MM.1S (cell line): ENCODE measurements around the gene TRIB2.

Experiments used
- DNase-seq: peaks from one replicate; pipeline ENCODE4 v3.0.0-alpha.2; 2015
- H2AFZ ChIP-seq: fragments of 300-600 bp; sonication (generic); 2 replicates; pipeline ENCODE4 v1.6.0; 2016; ENCODE audit warnings: antibody characterized with exemption, low read length
- H3F3A ChIP-seq: fragments of 300-600 bp; sonication (generic); 2 replicates; pipeline ENCODE4 v1.6.1; 2016; ENCODE audit warnings: mild to moderate bottlenecking, antibody characterized with exemption, low read length, moderate library complexity, mixed read lengths; ENCODE audit not compliant: insufficient read depth
- H3K27ac ChIP-seq: fragments of 300-600 bp; sonication (generic); 2 replicates; pipeline ENCODE4 v1.5.1; 2016; ENCODE audit warnings: mild to moderate bottlenecking, low read length
- H3K27me3 ChIP-seq: fragments of 300-600 bp; sonication (generic); replicated peaks from 2 replicates; pipeline ENCODE4 v1.6.0; 2016; ENCODE audit warnings: low read length; ENCODE audit not compliant: insufficient read depth
- H3K36me3 ChIP-seq: fragments of 300-600 bp; sonication (generic); replicated peaks from 2 replicates; pipeline ENCODE4 v1.6.1; 2016; ENCODE audit warnings: mild to moderate bottlenecking, low read length, mixed read lengths; ENCODE audit not compliant: insufficient read depth
- H3K4me1 ChIP-seq: fragments of 300-600 bp; sonication (generic); 2 replicates; pipeline ENCODE4 v1.6.1; 2016; ENCODE audit warnings: low read length, mixed read lengths
- H3K4me2 ChIP-seq: fragments of 300-600 bp; sonication (generic); 2 replicates; pipeline ENCODE4 v1.6.0; 2016; ENCODE audit warnings: low read depth, low read length
- H3K4me3 ChIP-seq: fragments of 300-600 bp; sonication (generic); 2 replicates; pipeline ENCODE4 v1.5.1; 2016; ENCODE audit warnings: low read length, mixed read lengths
- H3K79me2 ChIP-seq: fragments of 300-600 bp; sonication (generic); 2 replicates; pipeline ENCODE4 v1.6.1; 2016; ENCODE audit warnings: mixed run types, low read length, mixed read lengths
- H3K9ac ChIP-seq: fragments of 300-600 bp; sonication (generic); 2 replicates; pipeline ENCODE4 v1.6.1; 2016; ENCODE audit warnings: low read length, mixed read lengths
- H3K9me2 ChIP-seq: fragments of 300-600 bp; sonication (generic); replicated peaks from 2 replicates; pipeline ENCODE4 v1.6.1; 2016; ENCODE audit warnings: mild to moderate bottlenecking, low read length, mixed read lengths; ENCODE audit not compliant: insufficient read depth
- H3K9me3 ChIP-seq: fragments of 300-600 bp; sonication (generic); replicated peaks from 2 replicates; pipeline ENCODE4 v1.6.1; 2016; ENCODE audit warnings: mild to moderate bottlenecking, low read length, mixed read lengths; ENCODE audit not compliant: insufficient read depth
- H4K20me1 ChIP-seq: fragments of 300-600 bp; sonication (generic); 2 replicates; pipeline ENCODE4 v1.6.1; 2016; ENCODE audit warnings: mild to moderate bottlenecking, low read length, moderate library complexity, mixed read lengths; ENCODE audit not compliant: insufficient read depth
- CTCF ChIP-seq: fragments of 300-600 bp; sonication (generic); IDR thresholded peaks from 2 replicates; pipeline ENCODE4 v1.5.1; 2016; ENCODE audit warnings: antibody characterized with exemption, low read length, mixed read lengths
- EZH2 ChIP-seq: fragments of 300-600 bp; sonication (generic); optimal IDR thresholded peaks from 2 replicates; pipeline ENCODE3; 2017; ENCODE audit warnings: low read depth, mild to moderate bottlenecking, antibody characterized with exemption, low read length, mixed read lengths
- EZH2phosphoT487 ChIP-seq: fragments of 300-600 bp; sonication (generic); IDR thresholded peaks from 2 replicates; pipeline ENCODE4 v1.6.1; 2018; ENCODE audit warnings: antibody characterized with exemption, low read length

The TRIB2 gene

DNA sequence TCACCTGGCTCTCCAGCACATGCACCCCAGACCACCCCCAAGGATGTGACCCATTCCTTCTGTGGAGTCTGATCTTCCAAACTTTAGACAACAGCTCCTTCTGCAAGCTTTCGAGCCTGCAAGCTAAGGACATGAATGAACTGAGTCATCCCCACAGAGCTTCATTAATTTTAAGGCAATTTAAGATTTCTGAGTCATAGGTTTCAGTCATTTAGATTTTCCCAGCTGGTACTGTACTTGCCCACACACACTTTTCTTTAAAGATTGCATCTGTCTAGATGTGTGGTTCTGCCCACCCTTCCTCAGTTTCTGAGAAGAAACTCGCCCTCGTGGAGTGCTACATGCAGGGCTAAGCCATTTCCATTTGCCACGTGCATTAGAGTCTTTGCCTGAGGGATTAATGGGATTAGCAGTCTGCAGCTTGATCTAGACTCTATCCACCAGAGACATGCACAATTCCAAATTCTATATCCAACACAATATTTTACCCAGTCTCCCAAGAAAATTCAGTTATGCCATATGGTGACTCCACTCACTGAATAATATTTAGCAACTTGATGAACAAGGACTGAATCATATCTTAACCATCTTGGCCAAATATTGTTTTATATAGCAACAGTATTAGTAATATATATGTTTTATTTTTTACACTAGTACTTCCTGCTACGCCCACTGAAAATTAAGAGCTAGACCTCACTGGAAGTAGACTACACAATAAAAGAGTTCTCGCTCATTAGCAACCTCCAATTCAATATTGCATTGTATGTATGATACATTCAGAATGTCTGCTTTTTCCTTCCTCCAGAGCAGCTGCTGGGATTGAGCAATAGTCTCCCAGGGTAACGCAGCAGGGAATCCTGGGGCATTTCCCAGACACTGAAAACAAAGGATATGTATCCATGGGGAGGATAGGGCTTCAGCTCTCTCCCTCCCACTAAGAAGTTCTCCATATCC lies 14.3 kb upstream of the TRIB2 start:
- no peak for DNase-seq
- H3K9me3 ChIP-seq: no peaks in the 10 kb centered on the region
- no peaks in the 10 kb centered on the region for H4K20me1 ChIP-seq
- H2AFZ ChIP-seq: no peak overlapping the region
- H3K79me2 ChIP-seq: no peaks in the 10 kb centered on the region
- no peaks in the 10 kb centered on the region for H3K36me3 ChIP-seq
- no peaks in the 10 kb centered on the region for H3K27me3 ChIP-seq
- no peak for TF ChIP-seq EZH2phosphoT487
- TF ChIP-seq CTCF: no peak
- TF ChIP-seq EZH2: no peak
- H3K4me2 ChIP-seq: no peak overlapping the region
- no peak overlapping the region for H3K27ac ChIP-seq
- H3K9me2 ChIP-seq: no peaks in the 10 kb centered on the region
- no peaks in the 10 kb centered on the region for H3K4me1 ChIP-seq
- H3K9ac ChIP-seq: no peak overlapping the region
- H3F3A ChIP-seq: no peaks in the 10 kb centered on the region
- H3K4me3 ChIP-seq: no peak overlapping the region

DNA sequence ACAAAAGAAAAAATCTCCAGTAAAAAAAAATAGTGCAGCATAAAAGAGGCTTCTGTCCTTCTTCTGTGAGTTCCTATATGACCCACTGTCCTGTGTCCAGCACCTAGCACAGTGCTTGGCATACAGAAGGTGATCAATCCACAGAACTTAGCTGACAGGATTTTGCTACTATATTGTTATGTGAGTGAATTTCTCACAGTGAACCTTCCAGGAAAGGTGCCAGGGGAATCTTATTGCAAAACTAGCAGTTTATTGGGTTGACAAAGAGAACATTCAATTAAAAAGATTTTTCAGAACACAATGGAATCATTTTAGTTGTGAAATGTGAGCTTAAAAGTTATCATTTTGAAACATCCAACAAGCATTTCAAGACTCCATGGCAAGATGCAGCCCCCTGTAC lies 12.4 kb upstream of the TRIB2 start:
- Histone ChIP-seq H3K4me1 (no peaks in the 10 kb centered on the region), H4K20me1 (no peaks in the 10 kb centered on the region), H3K4me2 (no peak overlapping the region), H3K36me3 (no peaks in the 10 kb centered on the region), H3K27me3 (no peaks in the 10 kb centered on the region), H3F3A (no peaks in the 10 kb centered on the region), H3K79me2 (no peaks in the 10 kb centered on the region), H3K9me2 (no peaks in the 10 kb centered on the region), H2AFZ (no peak overlapping the region), H3K9me3 (no peaks in the 10 kb centered on the region), H3K27ac (no peak overlapping the region), H3K9ac (no peak overlapping the region), H3K4me3 (no peak overlapping the region)
- TF ChIP-seq CTCF (no peak), EZH2 (no peak), EZH2phosphoT487 (no peak)
- no peak for DNase-seq

DNA sequence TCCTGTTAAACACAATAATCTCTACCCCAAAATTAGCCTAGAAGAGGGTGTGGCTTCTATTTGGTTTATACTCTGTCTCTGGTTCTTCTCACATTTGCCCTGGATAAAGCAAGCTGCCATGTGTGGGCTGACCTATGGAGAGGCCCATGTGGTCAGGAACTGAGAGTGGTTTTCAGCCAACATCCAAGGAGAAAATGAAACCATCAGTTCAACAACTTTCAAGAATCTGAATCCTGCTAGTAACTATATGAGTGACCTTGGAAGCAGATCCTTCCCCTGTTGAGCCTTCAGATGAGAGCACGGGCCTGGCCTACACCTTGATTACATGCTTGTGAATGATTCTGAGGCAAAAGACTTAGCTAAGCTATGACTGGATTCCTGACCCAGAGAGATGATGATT lies 11.5 kb upstream of the TRIB2 start:
- Histone ChIP-seq H3K4me3 (no peak overlapping the region), H3K9ac (no peak overlapping the region), H2AFZ (no peak overlapping the region)

More for the DNA sequence above, 11.5 kb upstream of the TRIB2 start:
- H3K9me3 ChIP-seq: no peaks in the 10 kb centered on the region
- no peak for DNase-seq
- no peaks in the 10 kb centered on the region for H3K27me3 ChIP-seq
- TF ChIP-seq EZH2phosphoT487 (no peak), EZH2 (no peak), CTCF (no peak)
- no peaks in the 10 kb centered on the region for H3K36me3 ChIP-seq
- H3K4me1 ChIP-seq: no peaks in the 10 kb centered on the region
- no peak overlapping the region for H3K27ac ChIP-seq
- H3K4me2 ChIP-seq: no peak overlapping the region
- no peaks in the 10 kb centered on the region for H3F3A ChIP-seq
- H4K20me1 ChIP-seq: no peaks in the 10 kb centered on the region
- no peaks in the 10 kb centered on the region for H3K79me2 ChIP-seq
- no peaks in the 10 kb centered on the region for H3K9me2 ChIP-seq
